Erythroblast (primary cell): ENCODE measurements around the gene DNAH17.

Experiments used
- DNase-seq, 2 experiments: peaks; one replicate each; lab custom pipeline; 2025; lab: John Stamatoyannopoulos, UW
- GATA1 ChIP-seq: IDR thresholded peaks from 2 replicates; pipeline ENCODE4 v1.6.1; 2011; ENCODE audit warnings: low read depth, mild to moderate bottlenecking, control low read depth, low read length, moderate library complexity
- POLR2A ChIP-seq: IDR thresholded peaks from 2 replicates; pipeline ENCODE4 v1.6.1; 2011; ENCODE audit warnings: mild to moderate bottlenecking, low read length

Gene DNAH17, protein sequence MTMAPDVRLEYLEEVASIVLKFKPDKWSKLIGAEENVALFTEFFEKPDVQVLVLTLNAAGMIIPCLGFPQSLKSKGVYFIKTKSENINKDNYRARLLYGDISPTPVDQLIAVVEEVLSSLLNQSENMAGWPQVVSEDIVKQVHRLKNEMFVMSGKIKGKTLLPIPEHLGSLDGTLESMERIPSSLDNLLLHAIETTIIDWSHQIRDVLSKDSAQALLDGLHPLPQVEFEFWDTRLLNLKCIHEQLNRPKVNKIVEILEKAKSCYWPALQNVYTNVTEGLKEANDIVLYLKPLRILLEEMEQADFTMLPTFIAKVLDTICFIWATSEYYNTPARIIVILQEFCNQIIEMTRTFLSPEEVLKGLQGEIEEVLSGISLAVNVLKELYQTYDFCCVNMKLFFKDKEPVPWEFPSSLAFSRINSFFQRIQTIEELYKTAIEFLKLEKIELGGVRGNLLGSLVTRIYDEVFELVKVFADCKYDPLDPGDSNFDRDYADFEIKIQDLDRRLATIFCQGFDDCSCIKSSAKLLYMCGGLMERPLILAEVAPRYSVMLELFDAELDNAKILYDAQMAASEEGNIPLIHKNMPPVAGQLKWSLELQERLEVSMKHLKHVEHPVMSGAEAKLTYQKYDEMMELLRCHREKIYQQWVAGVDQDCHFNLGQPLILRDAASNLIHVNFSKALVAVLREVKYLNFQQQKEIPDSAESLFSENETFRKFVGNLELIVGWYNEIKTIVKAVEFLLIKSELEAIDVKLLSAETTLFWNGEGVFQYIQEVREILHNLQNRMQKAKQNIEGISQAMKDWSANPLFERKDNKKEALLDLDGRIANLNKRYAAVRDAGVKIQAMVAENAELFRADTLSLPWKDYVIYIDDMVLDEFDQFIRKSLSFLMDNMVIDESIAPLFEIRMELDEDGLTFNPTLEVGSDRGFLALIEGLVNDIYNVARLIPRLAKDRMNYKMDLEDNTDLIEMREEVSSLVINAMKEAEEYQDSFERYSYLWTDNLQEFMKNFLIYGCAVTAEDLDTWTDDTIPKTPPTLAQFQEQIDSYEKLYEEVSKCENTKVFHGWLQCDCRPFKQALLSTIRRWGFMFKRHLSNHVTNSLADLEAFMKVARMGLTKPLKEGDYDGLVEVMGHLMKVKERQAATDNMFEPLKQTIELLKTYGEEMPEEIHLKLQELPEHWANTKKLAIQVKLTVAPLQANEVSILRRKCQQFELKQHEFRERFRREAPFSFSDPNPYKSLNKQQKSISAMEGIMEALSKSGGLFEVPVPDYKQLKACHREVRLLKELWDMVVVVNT (N-terminal part only)

DNA sequence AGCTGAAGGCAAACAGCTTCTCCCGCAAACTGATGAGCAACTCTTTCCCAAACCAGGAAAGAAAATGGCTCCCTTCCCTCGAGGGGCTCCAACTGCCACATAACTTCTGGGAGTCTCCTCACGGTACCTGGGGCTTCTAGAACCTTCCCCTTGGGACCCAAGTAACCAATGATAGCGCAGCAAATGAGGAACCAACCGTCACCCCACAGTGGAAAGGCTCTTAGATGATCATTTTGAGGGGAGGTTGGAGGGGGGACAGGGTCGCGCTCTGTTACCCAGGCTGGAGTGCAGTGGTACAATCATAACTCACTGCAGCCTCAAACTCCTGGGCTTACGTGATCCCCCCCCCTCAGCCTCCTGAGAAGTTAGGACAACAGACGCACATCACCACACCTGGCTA, at the start of gene DNAH17:
TSS of gene DNAH17 (minus strand) at position 101 of the 400 bp plus-strand sequence. CDS start 2,339 bp downstream, outside the sequence.
- no peak for TF ChIP-seq GATA1
- no peak for TF ChIP-seq POLR2A
- DNase-seq: no peak

DNA sequence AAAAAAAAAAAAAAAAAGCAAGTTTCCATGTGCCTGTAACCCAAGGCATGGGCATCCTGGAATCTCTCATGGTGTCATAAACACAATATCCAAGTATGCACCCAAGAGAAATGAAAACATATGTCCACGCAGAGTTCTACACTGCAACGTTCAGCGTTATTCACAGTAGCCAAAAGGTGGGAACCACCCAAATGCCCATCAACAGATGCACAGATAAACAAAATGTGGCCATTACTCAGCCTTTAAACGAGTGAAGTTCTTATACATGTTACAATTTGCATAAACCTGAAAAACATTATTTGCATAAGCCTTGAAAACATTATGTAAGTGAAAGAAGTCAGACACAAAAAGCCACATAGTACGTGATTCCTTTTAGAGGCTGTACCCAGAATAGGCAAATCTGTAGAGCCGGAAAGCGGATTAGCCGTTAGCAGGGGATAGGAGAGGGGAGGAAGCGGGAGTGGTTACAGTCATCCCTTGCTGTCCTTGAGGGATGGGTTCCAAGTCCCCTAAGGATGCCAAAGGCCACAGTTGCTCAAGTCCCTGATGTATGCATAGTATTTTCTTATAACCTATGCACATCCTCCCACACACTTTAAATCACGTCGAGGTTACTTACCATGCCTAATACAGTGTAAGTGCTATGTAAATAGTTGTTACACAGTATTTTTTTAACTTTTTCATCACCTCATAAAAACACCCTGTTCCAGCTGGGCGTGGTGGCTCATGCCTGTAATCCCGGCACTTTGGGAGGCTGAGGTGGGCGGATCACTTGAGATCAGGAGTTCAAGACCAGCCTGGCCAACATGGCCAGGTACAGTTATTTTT, 47.3 kb upstream of the DNAH17 start:
- TF ChIP-seq POLR2A: no peak
- TF ChIP-seq GATA1: no peak
- no peak for DNase-seq

DNA sequence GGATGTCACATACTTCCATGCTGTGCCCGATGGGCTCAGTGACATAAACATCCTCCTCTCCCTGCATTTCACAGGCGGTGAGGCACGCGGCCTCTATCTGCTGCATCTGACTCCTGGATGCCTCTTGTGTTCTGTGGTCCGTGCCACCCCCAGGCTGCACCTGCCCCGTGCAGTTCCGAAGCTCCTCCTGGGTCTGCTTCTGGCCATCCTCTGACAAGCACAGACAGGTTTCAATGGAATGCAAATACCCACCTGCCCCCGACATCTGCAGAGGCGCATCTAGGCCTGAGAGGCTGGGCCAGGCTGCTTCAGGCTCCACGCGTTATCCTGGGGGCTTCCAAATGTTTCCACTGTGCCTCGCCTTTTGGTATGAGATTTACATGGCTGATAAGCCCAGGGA, 46.3 kb upstream of the DNAH17 start:
- no peak for DNase-seq
- TF ChIP-seq POLR2A: no peak
- TF ChIP-seq GATA1: no peak

DNA sequence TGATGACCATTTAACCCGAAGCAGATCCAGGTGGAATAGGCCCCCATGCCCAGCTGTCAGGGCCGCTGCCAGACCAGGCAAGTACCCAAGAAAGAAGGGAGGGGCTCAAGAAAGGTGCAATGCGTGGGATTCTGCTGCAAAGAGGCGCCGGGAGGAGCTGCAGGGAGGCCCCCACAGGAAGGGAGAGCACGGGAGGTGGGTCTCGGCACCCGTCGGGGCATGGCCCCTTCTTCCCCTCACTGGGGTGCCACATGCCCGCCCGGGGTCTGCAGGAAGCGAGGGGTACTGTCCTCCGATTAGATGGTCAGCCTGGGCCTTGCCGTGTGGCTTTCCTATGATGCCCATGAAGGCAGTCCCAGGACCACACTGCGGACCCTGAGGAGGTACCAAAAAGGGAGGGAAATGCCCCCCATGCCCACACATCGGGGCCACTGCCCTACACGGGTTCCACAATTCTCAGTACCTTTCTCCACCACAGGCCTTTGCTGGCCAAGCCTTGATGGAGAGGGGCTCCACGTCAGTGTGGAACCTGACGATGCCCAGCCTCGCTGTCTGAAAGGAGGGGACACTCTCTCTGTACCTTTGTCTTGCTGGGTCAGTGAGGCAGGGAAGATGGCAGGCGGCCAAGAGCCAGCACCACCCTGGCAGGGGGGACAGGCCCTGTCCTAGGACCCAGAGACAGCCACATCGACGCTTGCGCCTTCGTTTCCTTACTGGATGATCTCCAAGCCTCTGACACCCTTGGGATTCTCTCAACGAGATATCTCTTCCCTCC, 45.5 kb upstream of the DNAH17 start:
- DNase-seq: no peak
- no peak for TF ChIP-seq POLR2A
- no peak for TF ChIP-seq GATA1

DNA sequence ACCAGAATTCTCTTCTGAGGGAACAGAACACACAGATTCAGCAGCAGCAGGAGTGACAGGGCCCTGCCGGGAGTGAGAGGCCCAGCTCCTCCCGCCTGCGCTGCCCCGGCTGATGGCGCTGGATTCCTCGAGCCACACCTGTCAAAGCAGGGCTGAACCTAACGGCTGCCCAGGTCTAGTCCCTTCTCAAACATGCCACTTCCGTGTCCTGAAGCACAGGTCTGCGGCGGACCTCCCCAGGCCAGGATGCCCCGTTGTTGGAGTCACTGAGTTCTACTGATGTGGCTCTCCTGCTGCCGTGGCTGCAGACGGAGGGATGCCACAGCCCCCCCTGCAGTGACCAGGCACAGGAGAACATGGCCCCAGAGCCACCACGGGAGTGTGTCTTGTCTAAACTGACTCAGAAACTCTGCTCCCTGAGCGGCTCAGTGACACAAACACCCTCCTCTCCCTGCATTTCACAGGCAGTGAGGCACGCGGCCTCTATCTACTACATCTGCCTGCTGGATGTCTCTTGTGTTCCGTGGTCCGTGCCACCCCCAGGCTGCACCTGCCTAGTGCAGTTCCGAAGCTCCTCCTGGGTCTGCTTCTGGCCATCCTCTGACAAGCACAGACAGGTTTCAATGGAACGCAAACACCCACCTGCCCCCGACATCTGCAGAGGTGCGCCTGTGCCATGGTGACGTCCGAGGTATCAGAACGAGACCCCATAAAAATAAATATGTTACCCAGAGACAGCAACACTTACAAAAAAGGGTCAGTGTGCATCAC, 44.7 kb upstream of the DNAH17 start:
- TF ChIP-seq GATA1 (no peak), POLR2A (no peak)

DNA sequence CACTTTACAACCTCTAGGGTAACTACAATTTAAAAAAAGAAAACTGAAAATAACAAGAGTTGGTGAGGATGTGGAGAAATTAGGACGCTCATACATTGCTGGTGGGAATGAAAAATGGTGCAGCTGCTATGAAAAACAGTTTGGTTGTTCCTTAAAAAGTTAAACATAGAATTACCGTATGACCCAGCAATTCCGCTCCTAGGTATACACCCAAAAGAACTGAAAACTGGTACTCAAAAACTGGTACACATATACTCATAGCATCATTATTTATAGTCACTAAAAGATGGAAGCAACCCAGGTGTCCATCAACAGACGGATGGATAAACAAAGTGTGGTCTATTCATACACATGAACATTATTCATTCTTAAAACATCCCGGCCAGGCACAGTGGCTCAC, 42.9 kb upstream of the DNAH17 start:
- no peak for TF ChIP-seq GATA1
- no peak for TF ChIP-seq POLR2A
- DNase-seq: no peak

More for the DNA sequence above, 44.7 kb upstream of the DNAH17 start:
- DNase-seq: no peak

DNA sequence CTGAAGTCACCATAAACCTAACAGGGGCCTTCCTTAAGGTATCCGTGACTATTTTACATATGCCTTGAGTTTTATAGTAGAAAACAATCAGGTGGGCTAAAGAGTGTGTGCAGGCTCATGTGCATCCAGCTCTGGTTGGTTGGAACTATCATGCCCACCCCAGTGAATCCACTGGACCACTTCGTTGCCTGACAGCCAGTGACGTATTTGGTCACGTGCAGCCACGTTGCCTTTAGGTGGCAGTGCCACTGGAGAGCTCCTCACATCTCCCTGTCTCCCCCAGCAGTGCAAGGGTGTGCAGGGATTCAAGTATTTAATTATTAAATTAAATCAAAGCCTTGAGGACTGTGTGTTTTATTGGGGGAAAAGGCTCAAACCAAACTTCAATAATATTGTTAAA, 42.1 kb upstream of the DNAH17 start:
- no peak for TF ChIP-seq GATA1
- TF ChIP-seq POLR2A: no peak
- no peak for DNase-seq

DNA sequence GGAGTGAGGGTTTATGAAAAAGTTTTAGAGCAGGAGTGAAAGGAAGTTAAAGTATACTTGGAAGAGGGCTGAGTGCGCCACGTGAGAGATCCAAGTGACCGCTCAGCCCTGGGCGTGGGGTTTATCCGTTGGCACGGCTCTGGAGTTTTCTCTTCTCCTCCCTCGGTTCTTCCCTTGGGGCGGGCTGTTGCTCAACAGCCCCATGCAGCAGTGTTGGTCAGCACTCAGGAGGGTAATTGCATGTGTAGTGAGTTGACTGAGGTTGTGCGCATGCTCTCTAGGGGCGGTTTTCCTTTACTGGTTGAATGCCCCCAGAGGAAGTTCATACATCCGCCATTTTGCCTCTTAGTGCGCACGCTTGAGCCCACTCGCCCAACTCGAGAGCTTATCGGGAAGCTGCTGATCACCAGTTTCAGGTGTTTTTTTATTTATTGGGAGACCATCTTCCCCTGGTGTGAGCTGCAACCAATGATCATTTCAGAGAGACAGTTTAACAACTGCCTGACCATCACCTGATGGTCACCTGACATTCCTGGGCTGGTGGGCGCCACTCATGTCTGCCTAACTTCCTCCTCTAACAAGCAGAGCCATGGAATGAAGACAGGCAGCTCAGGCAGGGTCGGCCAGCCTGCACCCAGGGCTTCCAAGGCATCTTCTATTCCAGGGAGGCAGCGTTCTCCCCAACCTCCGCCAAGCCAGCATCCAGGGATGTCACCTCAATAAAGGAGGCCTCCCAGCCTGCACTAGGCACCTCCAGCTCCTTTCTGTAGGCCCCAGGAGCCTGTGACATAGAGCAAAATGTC, 41.3 kb upstream of the DNAH17 start:
- no peak for DNase-seq
- TF ChIP-seq POLR2A (no peak), GATA1 (no peak)

DNA sequence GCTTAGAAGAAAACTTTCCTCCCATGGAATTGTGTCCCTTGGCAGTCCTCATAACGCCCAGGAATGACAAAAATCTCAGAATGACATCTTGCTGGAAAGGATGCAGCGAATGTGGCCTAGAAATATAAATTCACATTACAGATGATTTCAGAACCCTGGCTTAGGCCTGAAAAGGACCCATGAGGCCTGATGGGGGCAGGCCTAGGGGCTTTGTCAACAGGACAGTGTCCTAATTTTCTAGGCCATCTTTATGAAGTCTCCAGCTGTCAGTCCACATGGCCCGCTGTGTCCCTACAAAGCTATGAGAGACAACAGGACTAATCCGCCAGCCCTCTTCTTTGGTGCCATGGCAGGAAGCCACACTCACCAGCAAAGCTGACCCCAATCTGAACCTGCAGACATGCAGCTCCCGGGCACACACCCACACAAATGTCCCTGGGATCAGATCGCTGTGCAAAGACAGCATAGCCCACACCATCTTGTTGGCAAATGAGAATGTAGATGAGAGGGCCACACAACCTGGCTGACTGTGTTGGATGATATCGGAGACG, 40.4 kb upstream of the DNAH17 start:
- TF ChIP-seq POLR2A (no peak), GATA1 (no peak)

DNA sequence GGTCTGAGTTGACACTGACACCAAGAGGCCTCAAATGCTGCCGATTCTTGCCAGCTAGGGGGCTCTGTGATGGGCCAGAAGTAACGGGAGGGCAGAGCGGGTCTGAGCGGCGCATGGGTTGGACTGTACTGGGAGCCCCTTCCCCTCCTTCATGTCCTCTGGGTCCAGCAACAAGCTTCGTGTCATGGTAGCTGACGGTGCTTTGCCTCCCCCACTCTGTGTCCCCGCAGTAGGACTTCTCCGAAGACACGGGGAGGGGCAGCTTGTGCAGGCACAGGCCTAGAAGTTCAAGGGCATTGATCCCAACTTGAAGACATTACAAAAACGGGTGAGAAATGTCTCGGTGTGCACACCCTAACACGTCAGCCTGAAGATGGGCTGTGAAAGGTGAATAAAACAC, 39.8 kb upstream of the DNAH17 start:
- TF ChIP-seq GATA1: no peak
- no peak for TF ChIP-seq POLR2A
- no peak for DNase-seq

More for the DNA sequence above, 40.4 kb upstream of the DNAH17 start:
- DNase-seq: no peak

DNA sequence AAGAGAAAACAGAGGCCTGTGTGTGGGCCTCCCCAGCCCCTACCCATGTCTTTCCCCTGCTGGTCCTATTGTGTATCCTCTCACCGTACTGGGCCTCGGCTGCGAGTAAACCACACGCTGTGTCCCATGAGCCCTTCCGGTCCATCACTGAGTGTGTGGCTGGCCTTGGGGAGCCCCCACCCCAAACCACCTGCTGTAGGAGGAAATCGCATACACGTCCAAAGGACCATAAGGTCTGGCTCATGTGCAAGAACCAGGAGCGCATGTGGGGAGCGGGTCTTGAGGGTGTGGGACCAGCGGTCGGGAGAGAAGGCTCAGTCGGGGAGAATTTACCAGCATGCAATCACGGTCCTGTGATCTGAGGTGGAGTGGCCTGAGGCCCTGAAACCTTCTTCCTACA, 38.4 kb upstream of the DNAH17 start:
- TF ChIP-seq POLR2A: no peak
- TF ChIP-seq GATA1: no peak
- DNase-seq: no peak
